DMS153 treated with DMSO at 0.1 percent for 48 hours (cell line): ENCODE measurements around the gene GPR119.
"Not testable (repeated sequence)": the region's sequence is repeated elsewhere in the genome, so short reads cannot be mapped to it uniquely, and the experiment has no call there.

ENCODE experiments used
- DNase-seq: peaks from one replicate; lab custom pipeline; 2025; ENCODE audit not compliant: unreplicated experiment; lab: John Stamatoyannopoulos, UW

GPR119 gene

GRCh38 chrX:130385520-130385919 lies at the start of gene GPR119:
TSS of gene GPR119 (minus strand) at chrX:130385674. CDS start at chrX:130385447, 227 bp downstream.
- no peak for DNase-seq

GRCh38 chrX:130429236-130429635 lies 43.8 kb upstream of the GPR119 start:
- DNase-seq = not testable (repeated sequence)

DNA sequence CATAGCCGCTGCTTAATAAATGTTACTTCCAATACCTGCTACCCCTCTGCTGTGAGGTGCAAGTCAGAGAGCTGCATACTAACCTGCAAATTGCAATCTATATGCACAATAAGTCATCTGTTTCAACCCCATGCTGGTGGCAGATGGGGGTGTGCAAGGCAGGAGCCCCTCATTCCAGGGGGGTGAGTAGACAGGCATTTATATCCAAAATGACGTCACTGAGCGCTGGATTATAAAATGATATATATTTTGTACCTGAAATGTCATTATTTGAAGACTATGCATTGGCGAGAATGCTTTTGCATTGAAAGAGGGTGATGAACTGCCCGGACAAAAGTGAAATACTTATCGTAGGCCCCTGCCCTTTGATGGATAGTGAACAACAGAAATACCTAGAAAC lies 41.1 kb upstream of the GPR119 start:
- DNase-seq = no peak

DNA sequence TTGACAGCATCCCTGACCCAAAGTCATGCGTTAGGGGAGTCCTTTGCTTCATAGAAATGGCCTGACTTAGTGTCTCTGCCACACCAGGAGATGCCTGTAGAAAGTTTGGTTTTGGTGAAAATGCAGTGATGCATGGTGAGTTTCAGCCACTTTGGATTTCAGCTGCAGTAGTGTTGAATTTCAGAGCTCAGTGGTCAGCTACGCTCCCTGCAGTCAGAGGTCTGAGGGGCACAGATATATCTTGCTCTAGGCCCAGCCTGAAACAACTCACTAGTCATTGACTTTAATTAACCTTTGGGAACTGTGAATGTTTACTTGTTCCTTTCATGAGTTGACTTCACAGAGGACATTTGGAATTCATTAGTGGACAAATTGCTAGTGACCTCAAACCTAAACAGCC lies 33.8 kb upstream of the GPR119 start:
- no peak for DNase-seq

DNA sequence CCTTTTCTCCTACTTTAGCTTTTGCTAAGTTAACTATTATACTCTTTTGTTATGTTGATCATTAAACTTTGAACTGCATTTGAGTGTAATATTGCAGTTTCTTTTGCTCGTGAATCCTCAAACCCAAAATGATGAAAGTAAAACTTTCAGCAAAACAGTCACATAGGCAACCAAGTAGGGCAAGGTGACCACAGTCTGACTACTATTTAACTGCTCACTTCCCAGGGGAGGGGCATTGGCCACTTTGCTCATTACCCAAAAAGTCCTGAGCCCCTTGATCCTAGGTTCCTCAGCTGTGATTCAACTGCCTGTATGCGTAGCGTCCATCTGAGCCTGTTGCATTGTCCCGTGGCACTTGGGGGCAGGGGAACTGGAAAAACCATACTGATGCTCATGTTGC lies 33.3 kb upstream of the GPR119 start:
- no peak for DNase-seq

GRCh38 chrX:130418066-130418465 lies 32.6 kb upstream of the GPR119 start:
- no peak for DNase-seq

DNA sequence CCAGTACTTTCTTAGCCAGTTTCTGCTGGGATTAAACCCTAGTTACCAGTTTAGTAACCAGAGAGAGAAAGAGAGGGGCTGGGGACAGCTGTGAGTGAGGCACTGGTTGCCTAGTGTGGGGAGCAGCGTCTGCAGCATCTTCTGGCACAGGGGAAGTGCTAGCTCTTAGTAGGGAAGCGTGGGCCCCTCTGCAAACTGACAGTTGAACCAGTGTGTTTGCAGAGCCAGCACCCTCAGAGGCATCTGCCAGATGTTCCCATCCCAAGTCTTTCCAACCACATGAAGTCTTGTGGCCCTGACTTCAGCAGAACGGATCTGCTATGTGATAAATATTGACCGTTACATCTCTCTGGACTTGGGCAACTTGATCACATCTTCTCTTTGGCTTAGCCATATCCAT lies 31.3 kb upstream of the GPR119 start:
- DNase-seq = no peak

DNA sequence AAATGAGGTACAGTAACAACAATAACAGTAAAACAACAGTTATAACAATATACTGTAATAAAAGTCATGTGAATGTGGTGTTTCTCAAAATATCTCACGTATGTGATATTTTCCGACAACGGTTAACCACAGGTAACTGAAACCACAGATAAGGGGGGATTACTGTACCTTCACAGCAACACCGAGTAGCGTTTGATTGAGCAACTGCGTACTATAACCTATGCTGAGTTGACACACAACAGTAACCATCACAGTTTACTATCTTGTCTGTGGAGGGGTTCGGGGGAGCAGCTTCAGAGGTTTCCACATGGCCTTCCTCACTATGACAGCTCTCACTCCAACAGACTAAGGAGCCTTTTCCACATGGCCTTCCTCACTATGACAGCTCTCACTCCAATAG lies 29.7 kb upstream of the GPR119 start:
- DNase-seq = no peak

GRCh38 chrX:130414800-130415199 lies 29.3 kb upstream of the GPR119 start:
- DNase-seq = no peak

- no peak for DNase-seq
Observed at GRCh38 chrX:130413415-130413814, 27.9 kb upstream of the GPR119 start.

DNA sequence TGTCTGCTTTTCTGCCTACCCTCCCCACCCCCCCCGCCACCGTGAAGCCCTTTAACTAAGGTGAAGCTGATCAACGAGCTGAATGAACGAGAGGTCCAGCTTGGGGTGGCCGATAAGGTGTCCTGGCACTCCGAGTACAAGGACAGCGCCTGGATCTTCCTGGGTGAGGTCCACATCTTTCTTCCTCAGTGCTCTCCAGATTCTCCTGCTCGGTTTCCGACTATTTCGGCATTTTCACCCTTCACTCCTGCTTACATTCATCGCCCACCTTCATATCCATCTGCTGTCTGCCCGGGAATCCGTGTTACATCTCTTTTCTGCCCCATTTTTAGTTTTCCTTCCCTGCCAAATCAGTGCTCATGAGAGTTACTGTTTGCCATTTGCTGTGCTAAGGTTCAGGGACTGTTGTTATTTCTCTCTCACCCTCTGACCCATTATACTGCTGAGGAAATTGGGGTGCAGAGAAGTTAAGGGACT lies 16.8 kb upstream of the GPR119 start:
- DNase-seq = no peak

DNA sequence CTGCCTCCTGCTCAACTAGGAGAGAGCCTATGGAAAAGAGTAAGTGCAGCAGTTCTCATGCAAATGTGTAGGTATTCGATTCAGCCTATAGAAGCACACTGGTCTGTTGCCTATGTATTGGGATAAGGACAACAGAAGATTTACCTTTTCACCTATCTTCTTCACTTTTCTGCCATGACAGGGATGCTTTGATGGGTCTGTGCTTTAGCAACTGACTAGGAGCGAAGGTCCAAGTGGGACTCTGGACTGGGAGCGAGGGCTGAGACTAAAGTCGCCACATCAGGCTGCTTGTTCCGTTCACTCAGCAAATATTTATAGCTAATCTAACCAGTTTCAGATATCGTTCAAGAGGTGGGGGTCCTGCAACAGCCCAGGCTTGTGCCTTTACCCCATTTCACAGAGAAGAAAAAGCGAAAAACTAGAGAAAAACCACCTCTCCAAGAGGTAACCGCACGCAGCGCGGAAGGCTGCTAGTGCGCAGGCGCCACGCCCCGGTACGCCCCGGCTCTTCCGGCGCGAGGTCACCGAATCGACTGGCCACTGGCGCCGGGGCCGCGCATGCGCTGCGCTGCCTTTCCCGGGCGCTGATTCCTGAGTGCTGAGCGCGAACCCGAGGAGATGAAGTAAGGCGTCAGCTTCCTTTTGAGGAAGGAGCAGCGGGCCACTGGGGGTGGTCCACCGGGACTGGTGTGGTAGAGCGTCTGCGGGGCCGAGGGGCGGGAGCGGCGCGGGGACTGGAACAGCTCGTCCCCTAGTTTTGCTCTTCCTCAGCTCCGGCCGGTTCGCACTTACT lies 16.1 kb upstream of the GPR119 start, which contains the start of gene RBMX2:
Gene RBMX2 (plus strand): TSS at position 573 of the 793 bp plus-strand sequence. CDS start 46 bp downstream, at position 619.
- peak; percentile 73 for DNase-seq

- DNase-seq = no peak
Observed at GRCh38 chrX:130395341-130395740, 9.9 kb upstream of the GPR119 start.

- DNase-seq = peak; percentile 52
Observed at GRCh38 chrX:130393451-130394074, 8.1 kb upstream of the GPR119 start.

DNA sequence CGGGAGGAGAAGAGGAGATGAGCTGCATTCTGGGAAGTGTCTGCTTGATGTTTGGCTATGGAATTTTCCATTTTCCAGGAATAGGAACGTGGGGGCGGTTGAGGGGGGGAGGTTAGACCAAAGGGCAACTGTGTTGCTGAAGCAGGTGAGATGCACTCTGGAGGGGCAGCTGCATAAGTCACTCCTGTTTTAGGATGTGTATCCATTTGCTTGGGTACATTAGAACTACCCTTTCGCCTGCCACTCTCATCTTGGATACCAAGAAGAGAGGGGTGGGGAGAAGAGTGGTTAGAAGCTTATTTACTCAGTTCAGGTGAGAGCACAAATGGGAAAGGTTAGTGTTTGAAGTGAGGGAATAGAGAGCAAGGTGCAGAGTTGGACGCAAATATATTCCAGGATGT lies 934 bp upstream of the GPR119 start:
- no peak for DNase-seq

DNA sequence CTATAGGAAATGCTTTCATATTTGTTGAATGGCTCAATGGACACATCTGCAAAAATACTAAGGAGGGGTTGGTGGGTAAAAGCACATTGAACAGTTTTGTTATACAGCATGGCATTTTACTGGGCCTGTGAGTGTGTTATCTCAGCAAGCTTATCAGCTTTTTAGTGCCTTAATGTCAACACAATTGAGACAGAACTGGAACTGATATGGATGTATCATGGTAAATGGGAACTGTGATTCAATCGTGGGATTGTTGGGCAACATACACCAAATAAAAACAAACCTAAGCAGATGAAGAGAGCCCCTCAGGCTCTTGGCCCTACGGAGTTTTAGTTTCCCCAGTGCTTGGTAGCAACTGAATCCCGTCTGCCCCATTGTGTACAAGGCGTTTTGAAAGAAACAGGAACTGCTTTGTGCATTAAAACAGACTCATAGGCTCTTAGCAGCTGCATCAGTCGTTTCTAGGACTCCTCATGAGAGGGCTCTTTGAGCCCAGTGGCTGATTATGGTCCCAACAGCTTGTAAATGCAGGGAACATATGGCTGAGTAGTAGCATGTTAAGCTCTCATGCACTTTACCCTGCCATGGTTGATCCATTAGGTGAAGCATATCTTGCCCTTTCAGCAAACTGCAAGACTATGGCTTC lies 7.3 kb downstream of the GPR119 start:
- DNase-seq = peak; percentile 51

DNA sequence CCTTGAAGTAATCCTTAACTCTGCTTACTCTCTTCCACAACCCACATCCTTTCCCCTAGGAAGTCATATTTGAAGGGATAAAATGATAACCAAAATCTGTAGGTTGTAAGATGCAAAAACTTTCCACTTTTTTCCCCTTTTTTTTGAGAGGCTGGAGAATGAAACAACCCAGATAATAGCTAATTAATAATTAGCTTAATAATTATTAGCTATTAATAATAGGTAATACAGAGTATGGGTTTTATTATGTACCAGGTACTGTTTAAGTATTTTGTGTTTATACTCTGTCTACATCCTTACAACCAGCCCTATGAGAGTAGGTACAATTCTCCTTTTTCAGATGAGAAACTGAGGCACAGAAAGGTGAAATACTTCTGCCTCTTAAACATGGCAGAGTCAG lies 9.4 kb downstream of the GPR119 start:
- no peak for DNase-seq

DNA sequence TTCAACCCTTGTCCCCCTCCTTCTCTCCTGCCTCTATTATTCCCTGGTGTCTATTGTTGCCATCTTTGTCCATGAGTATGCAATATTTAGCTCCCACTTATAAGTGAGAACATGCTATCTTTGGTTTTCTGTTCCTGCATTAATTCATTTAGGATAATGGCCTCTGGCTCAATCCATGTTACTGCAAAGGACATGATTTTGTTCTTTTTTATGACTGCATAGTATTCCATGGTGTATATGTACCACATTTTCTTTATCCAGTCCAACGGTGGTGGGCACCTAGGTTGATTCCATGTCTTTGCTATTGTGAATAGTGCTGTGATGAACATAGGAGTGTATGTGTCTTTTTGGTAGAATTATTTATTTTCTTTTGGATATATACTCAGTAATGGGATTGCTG lies 33.4 kb downstream of the GPR119 start:
- not testable (repeated sequence) for DNase-seq

- no peak for DNase-seq
Observed at GRCh38 chrX:130351567-130351966, 33.9 kb downstream of the GPR119 start.

DNA sequence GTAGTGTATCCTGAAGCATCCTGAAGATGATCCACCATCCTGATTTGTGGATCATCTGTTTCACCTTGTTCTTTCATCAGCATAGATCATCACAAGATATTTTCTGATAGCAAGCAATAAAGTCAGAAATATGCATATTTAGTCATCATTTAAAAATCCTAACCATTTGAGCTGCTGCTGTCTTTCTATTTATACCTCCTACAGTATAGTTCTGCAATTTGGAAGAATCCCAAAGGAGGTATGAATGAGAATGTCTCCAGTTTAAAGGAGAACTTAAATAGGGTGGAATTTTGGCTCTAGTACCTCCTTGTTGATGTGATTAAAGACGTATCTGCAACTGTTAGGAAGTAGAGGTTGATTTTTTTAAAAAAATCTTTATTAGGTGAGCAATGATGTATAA lies 38.2 kb downstream of the GPR119 start:
- DNase-seq = no peak

DNA sequence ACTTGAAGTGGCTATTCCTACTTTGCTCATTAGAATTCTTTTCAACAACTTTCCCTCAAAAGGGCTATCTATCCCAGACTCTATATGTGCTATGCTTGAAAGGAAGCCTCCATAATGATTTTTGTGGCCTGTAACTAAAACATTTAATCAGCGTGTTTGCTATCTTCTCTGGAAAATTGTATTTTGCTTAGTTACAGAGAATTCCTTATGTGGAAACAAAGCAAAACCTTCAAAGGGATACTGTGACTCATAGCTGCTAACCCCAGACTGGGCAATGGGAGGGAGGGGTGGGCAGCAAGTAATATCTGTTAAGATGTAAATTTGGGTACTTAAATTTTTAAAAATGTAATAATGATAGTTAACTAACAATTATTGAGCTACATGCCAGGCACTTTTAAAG lies 42.1 kb downstream of the GPR119 start:
- no peak for DNase-seq

GRCh38 chrX:130340271-130340670 lies 45.2 kb downstream of the GPR119 start:
- no peak for DNase-seq
